ENCODE results near the gene RPL34.

The RPL34 gene

GRCh38 chr4:108622022-108622421 is 1.6 kb downstream of the RPL34 start:
- Histone ChIP-seq H3K9me3 (ENCODE audit: control insufficient read depth in 2 of 2, low read length in 2 of 2) (no peaks in the 10 kb centered on the region), H3K4me1 (ENCODE audit: control insufficient read depth in 2 of 2, insufficient read depth in 2 of 2, low read length in 2 of 2) (peaks cover 12 to 16% of the 10 kb centered on the region in 2 donors), H3K27me3 (ENCODE audit: control insufficient read depth in 2 of 2, insufficient read depth in 2 of 2, low read length in 2 of 2) (no peaks in the 10 kb centered on the region), H3K9ac (ENCODE audit: low read depth in 1 of 2, low read length in 2 of 2) (no peak overlapping the region), H3K4me3 (ENCODE audit: low read length in 2 of 2) (no peak overlapping the region), H3K27ac (ENCODE audit: low read depth in 2 of 2, low read length in 2 of 2) (no peak overlapping the region), H3K36me3 (ENCODE audit: control insufficient read depth in 2 of 2, insufficient read depth in 2 of 2, low read length in 2 of 2) (peaks cover 46 to 51% of the 10 kb centered on the region in 2 donors)

GRCh38 chr4:108622828-108623227 is 2.5 kb downstream of the RPL34 start:
- H3K4me1 ChIP-seq (ENCODE audit: control insufficient read depth in 2 of 2, insufficient read depth in 2 of 2, low read length in 2 of 2): peaks cover 12 to 16% of the 10 kb centered on the region in 2 donors
- H3K9me3 ChIP-seq (ENCODE audit: control insufficient read depth in 2 of 2, low read length in 2 of 2): no peaks in the 10 kb centered on the region
- H3K27ac ChIP-seq (ENCODE audit: low read depth in 2 of 2, low read length in 2 of 2): no peak overlapping the region
- no peaks in the 10 kb centered on the region for H3K27me3 ChIP-seq (ENCODE audit: control insufficient read depth in 2 of 2, insufficient read depth in 2 of 2, low read length in 2 of 2)
- no peak overlapping the region for H3K4me3 ChIP-seq (ENCODE audit: low read length in 2 of 2)
- H3K9ac ChIP-seq (ENCODE audit: low read depth in 1 of 2, low read length in 2 of 2): no peak overlapping the region
- peaks cover 50 to 54% of the 10 kb centered on the region in 2 donors for H3K36me3 ChIP-seq (ENCODE audit: control insufficient read depth in 2 of 2, insufficient read depth in 2 of 2, low read length in 2 of 2)

GRCh38 chr4:108624263-108625056 is 4.1 kb downstream of the RPL34 start:
- Histone ChIP-seq H3K4me3 (ENCODE audit: low read length in 2 of 2) (no peak overlapping the region), H3K36me3 (ENCODE audit: control insufficient read depth in 2 of 2, insufficient read depth in 2 of 2, low read length in 2 of 2) (peaks cover 57 to 66% of the 10 kb centered on the region in 2 donors), H3K9ac (ENCODE audit: low read depth in 1 of 2, low read length in 2 of 2) (no peak overlapping the region), H3K4me1 (ENCODE audit: control insufficient read depth in 2 of 2, insufficient read depth in 2 of 2, low read length in 2 of 2) (peaks cover 12 to 15% of the 10 kb centered on the region in 2 donors), H3K27ac (ENCODE audit: low read depth in 2 of 2, low read length in 2 of 2) (no peak overlapping the region), H3K27me3 (ENCODE audit: control insufficient read depth in 2 of 2, insufficient read depth in 2 of 2, low read length in 2 of 2) (no peaks in the 10 kb centered on the region), H3K9me3 (ENCODE audit: control insufficient read depth in 2 of 2, low read length in 2 of 2) (no peaks in the 10 kb centered on the region)

GRCh38 chr4:108626056-108626455 is 5.7 kb downstream of the RPL34 start:
- no peaks in the 10 kb centered on the region for H3K9me3 ChIP-seq (ENCODE audit: control insufficient read depth in 2 of 2, low read length in 2 of 2)
- H3K9ac ChIP-seq (ENCODE audit: low read depth in 1 of 2, low read length in 2 of 2): no peak overlapping the region
- H3K4me3 ChIP-seq (ENCODE audit: low read length in 2 of 2): no peak overlapping the region
- no peaks in the 10 kb centered on the region for H3K27me3 ChIP-seq (ENCODE audit: control insufficient read depth in 2 of 2, insufficient read depth in 2 of 2, low read length in 2 of 2)
- H3K4me1 ChIP-seq (ENCODE audit: control insufficient read depth in 2 of 2, insufficient read depth in 2 of 2, low read length in 2 of 2): peaks cover 7 to 9% of the 10 kb centered on the region in 2 donors
- no peak overlapping the region for H3K27ac ChIP-seq (ENCODE audit: low read depth in 2 of 2, low read length in 2 of 2)
- H3K36me3 ChIP-seq (ENCODE audit: control insufficient read depth in 2 of 2, insufficient read depth in 2 of 2, low read length in 2 of 2): peaks cover 72 to 80% of the 10 kb centered on the region in 2 donors

GRCh38 chr4:108628411-108628810 is 8.0 kb downstream of the RPL34 start:
- Histone ChIP-seq H3K27ac (ENCODE audit: low read depth in 2 of 2, low read length in 2 of 2) (no peak overlapping the region), H3K4me1 (ENCODE audit: control insufficient read depth in 2 of 2, insufficient read depth in 2 of 2, low read length in 2 of 2) (no peaks in the 10 kb centered on the region), H3K4me3 (ENCODE audit: low read length in 2 of 2) (no peak overlapping the region), H3K27me3 (ENCODE audit: control insufficient read depth in 2 of 2, insufficient read depth in 2 of 2, low read length in 2 of 2) (no peaks in the 10 kb centered on the region), H3K9me3 (ENCODE audit: control insufficient read depth in 2 of 2, low read length in 2 of 2) (no peaks in the 10 kb centered on the region), H3K9ac (ENCODE audit: low read depth in 1 of 2, low read length in 2 of 2) (no peak overlapping the region), H3K36me3 (ENCODE audit: control insufficient read depth in 2 of 2, insufficient read depth in 2 of 2, low read length in 2 of 2) (peaks cover 67 to 82% of the 10 kb centered on the region in 2 donors)

- Histone ChIP-seq H3K4me3 (ENCODE audit: low read length in 2 of 2) (no peak overlapping the region), H3K4me1 (ENCODE audit: control insufficient read depth in 2 of 2, insufficient read depth in 2 of 2, low read length in 2 of 2) (no peaks in the 10 kb centered on the region), H3K9ac (ENCODE audit: low read depth in 1 of 2, low read length in 2 of 2) (no peak overlapping the region), H3K27me3 (ENCODE audit: control insufficient read depth in 2 of 2, insufficient read depth in 2 of 2, low read length in 2 of 2) (no peaks in the 10 kb centered on the region), H3K27ac (ENCODE audit: low read depth in 2 of 2, low read length in 2 of 2) (no peak overlapping the region), H3K36me3 (ENCODE audit: control insufficient read depth in 2 of 2, insufficient read depth in 2 of 2, low read length in 2 of 2) (peaks cover 28 to 40% of the 10 kb centered on the region in 2 donors), H3K9me3 (ENCODE audit: control insufficient read depth in 2 of 2, low read length in 2 of 2) (no peaks in the 10 kb centered on the region)
Observed at GRCh38 chr4:108635070-108635655, 14.8 kb downstream of the RPL34 start.

GRCh38 chr4:108636246-108636645 is 15.9 kb downstream of the RPL34 start:
- Histone ChIP-seq H3K27ac (ENCODE audit: low read depth in 2 of 2, low read length in 2 of 2) (no peak overlapping the region), H3K36me3 (ENCODE audit: control insufficient read depth in 2 of 2, insufficient read depth in 2 of 2, low read length in 2 of 2) (peaks cover 20 to 34% of the 10 kb centered on the region in 2 donors), H3K4me1 (ENCODE audit: control insufficient read depth in 2 of 2, insufficient read depth in 2 of 2, low read length in 2 of 2) (no peaks in the 10 kb centered on the region), H3K9me3 (ENCODE audit: control insufficient read depth in 2 of 2, low read length in 2 of 2) (no peaks in the 10 kb centered on the region), H3K27me3 (ENCODE audit: control insufficient read depth in 2 of 2, insufficient read depth in 2 of 2, low read length in 2 of 2) (no peaks in the 10 kb centered on the region), H3K4me3 (ENCODE audit: low read length in 2 of 2) (no peak overlapping the region), H3K9ac (ENCODE audit: low read depth in 1 of 2, low read length in 2 of 2) (no peak overlapping the region)

- Histone ChIP-seq H3K27me3 (ENCODE audit: control insufficient read depth in 2 of 2, insufficient read depth in 2 of 2, low read length in 2 of 2) (no peaks in the 10 kb centered on the region), H3K4me1 (ENCODE audit: control insufficient read depth in 2 of 2, insufficient read depth in 2 of 2, low read length in 2 of 2) (no peaks in the 10 kb centered on the region), H3K9ac (ENCODE audit: low read depth in 1 of 2, low read length in 2 of 2) (no peak overlapping the region), H3K9me3 (ENCODE audit: control insufficient read depth in 2 of 2, low read length in 2 of 2) (no peaks in the 10 kb centered on the region), H3K4me3 (ENCODE audit: low read length in 2 of 2) (no peak overlapping the region), H3K36me3 (ENCODE audit: control insufficient read depth in 2 of 2, insufficient read depth in 2 of 2, low read length in 2 of 2) (peaks cover 16 to 23% of the 10 kb centered on the region in 2 donors), H3K27ac (ENCODE audit: low read depth in 2 of 2, low read length in 2 of 2) (no peak overlapping the region)
Observed at GRCh38 chr4:108637856-108638255, 17.5 kb downstream of the RPL34 start.

- no peak overlapping the region for H3K27ac ChIP-seq (ENCODE audit: low read depth in 2 of 2, low read length in 2 of 2)
- H3K4me3 ChIP-seq (ENCODE audit: low read length in 2 of 2): no peak overlapping the region
- peaks cover 0 to 4% of the 10 kb centered on the region in 2 donors for H3K36me3 ChIP-seq (ENCODE audit: control insufficient read depth in 2 of 2, insufficient read depth in 2 of 2, low read length in 2 of 2)
- no peaks in the 10 kb centered on the region for H3K27me3 ChIP-seq (ENCODE audit: control insufficient read depth in 2 of 2, insufficient read depth in 2 of 2, low read length in 2 of 2)
- H3K4me1 ChIP-seq (ENCODE audit: control insufficient read depth in 2 of 2, insufficient read depth in 2 of 2, low read length in 2 of 2): no peaks in the 10 kb centered on the region
- H3K9ac ChIP-seq (ENCODE audit: low read depth in 1 of 2, low read length in 2 of 2): no peak overlapping the region
- no peaks in the 10 kb centered on the region for H3K9me3 ChIP-seq (ENCODE audit: control insufficient read depth in 2 of 2, low read length in 2 of 2)
Observed at GRCh38 chr4:108644237-108644636, 23.9 kb downstream of the RPL34 start.

- Histone ChIP-seq H3K27ac (ENCODE audit: low read depth in 2 of 2, low read length in 2 of 2) (no peak overlapping the region), H3K27me3 (ENCODE audit: control insufficient read depth in 2 of 2, insufficient read depth in 2 of 2, low read length in 2 of 2) (no peaks in the 10 kb centered on the region), H3K9me3 (ENCODE audit: control insufficient read depth in 2 of 2, low read length in 2 of 2) (no peaks in the 10 kb centered on the region), H3K36me3 (ENCODE audit: control insufficient read depth in 2 of 2, insufficient read depth in 2 of 2, low read length in 2 of 2) (no peaks in the 10 kb centered on the region), H3K4me3 (ENCODE audit: low read length in 2 of 2) (no peak overlapping the region), H3K9ac (ENCODE audit: low read depth in 1 of 2, low read length in 2 of 2) (no peak overlapping the region), H3K4me1 (ENCODE audit: control insufficient read depth in 2 of 2, insufficient read depth in 2 of 2, low read length in 2 of 2) (peaks cover 6 to 9% of the 10 kb centered on the region in 2 donors)
Observed at GRCh38 chr4:108646706-108647105, 26.3 kb downstream of the RPL34 start.
